HL-60 (cell line): ENCODE results near the gene FITM2.

Experiments used
- CTCF ChIP-seq: IDR thresholded peaks from one replicate; pipeline ENCODE4 v1.5.1; 2011; ENCODE audit warnings: low read length, control low read depth, inconsistent platforms; ENCODE audit not compliant: insufficient read depth
- GABPA ChIP-seq: IDR thresholded peaks from 2 replicates; pipeline ENCODE4 v1.6.1; 2012; ENCODE audit warnings: low read depth
- POLR2AphosphoS5 ChIP-seq: IDR thresholded peaks from 2 replicates; pipeline ENCODE4 v1.6.1; 2012; ENCODE audit warnings: low read depth
- SPI1 ChIP-seq: IDR thresholded peaks from 2 replicates; pipeline ENCODE4 v1.6.1; 2012; ENCODE audit warnings: low read depth, mild to moderate bottlenecking, borderline replicate concordance
- TF ChIP-seq, protein P1 (sequence below): IDR thresholded peaks from 2 replicates; pipeline ENCODE4 v1.6.1; 2012; ENCODE audit warnings: low read depth; ENCODE audit not compliant: insufficient replicate concordance

DNA sequence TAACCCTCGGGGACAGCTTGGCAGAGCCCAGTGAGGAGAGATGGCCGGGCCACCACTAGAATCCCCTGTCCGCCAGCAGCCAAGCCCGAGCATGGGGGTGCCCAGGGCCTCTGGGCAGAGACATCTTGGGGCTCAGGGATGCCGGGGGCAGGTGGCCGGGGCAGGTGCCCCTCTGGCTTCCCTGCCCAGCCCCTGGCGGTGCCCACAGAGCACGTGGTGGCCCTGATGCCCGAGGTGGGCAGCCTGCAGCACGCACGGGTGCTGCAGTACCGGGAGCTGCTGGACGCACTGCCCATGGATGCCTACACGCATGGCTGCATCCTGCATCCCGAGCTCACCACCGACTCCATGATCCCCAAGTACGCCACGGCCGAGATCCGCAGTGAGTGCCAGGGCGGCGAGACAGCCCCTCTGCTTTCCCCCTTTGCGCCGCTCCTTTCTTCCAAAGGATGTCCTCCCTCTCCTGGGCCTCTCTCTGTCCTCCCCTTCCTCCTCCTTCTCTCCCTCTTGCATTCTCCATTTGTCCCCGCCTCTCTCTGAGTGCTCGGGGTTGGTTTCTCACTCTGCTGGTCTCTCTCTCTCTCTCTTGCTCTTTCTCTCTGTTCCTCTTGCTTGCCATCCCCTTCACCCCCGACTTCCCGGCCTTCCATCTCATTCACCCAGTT is 52.6 kb downstream of the FITM2 start:
- TF ChIP-seq CTCF (no peak), GABPA (no peak), POLR2AphosphoS5 (no peak), SPI1 (no peak)
- TF ChIP-seq, protein P1, sequence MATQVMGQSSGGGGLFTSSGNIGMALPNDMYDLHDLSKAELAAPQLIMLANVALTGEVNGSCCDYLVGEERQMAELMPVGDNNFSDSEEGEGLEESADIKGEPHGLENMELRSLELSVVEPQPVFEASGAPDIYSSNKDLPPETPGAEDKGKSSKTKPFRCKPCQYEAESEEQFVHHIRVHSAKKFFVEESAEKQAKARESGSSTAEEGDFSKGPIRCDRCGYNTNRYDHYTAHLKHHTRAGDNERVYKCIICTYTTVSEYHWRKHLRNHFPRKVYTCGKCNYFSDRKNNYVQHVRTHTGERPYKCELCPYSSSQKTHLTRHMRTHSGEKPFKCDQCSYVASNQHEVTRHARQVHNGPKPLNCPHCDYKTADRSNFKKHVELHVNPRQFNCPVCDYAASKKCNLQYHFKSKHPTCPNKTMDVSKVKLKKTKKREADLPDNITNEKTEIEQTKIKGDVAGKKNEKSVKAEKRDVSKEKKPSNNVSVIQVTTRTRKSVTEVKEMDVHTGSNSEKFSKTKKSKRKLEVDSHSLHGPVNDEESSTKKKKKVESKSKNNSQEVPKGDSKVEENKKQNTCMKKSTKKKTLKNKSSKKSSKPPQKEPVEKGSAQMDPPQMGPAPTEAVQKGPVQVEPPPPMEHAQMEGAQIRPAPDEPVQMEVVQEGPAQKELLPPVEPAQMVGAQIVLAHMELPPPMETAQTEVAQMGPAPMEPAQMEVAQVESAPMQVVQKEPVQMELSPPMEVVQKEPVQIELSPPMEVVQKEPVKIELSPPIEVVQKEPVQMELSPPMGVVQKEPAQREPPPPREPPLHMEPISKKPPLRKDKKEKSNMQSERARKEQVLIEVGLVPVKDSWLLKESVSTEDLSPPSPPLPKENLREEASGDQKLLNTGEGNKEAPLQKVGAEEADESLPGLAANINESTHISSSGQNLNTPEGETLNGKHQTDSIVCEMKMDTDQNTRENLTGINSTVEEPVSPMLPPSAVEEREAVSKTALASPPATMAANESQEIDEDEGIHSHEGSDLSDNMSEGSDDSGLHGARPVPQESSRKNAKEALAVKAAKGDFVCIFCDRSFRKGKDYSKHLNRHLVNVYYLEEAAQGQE, result no peak
